GM12864 (cell line): ENCODE data around the gene EIF4E.

ENCODE experiments used
- DNase-seq: peaks from one replicate; pipeline ENCODE4 v3.0.0-alpha.2; 2011; ENCODE audit warnings: low read depth
- H3K4me3 ChIP-seq: 2 replicates; pipeline ENCODE4 v1.5.1; 2011; ENCODE audit warnings: mild to moderate bottlenecking, low read depth, low read length, control low read depth
- CTCF ChIP-seq: IDR thresholded peaks from 2 replicates; pipeline ENCODE4 v1.5.1; 2011; ENCODE audit warnings: low read depth, mild to moderate bottlenecking, moderate library complexity, low read length, control low read depth, inconsistent platforms; ENCODE audit errors: missing control alignments

EIF4E gene

GRCh38 chr4:98909646-98910401, 19.1 kb downstream of the EIF4E start:
- no peak overlapping the region for H3K4me3 ChIP-seq
- no peak for DNase-seq
- no peak for TF ChIP-seq CTCF

- no peak for TF ChIP-seq CTCF
- H3K4me3 ChIP-seq, result no peak overlapping the region
- DNase-seq, result no peak
Measured at GRCh38 chr4:98908703-98909262, 20.1 kb downstream of the EIF4E start.

GRCh38 chr4:98908182-98908581, 20.8 kb downstream of the EIF4E start:
- H3K4me3 ChIP-seq, result no peak overlapping the region
- DNase-seq, result no peak
- no peak for TF ChIP-seq CTCF

- no peak overlapping the region for H3K4me3 ChIP-seq
- no peak for DNase-seq
- no peak for TF ChIP-seq CTCF
Measured at GRCh38 chr4:98905839-98906238, 23.1 kb downstream of the EIF4E start.

GRCh38 chr4:98905297-98905696, 23.6 kb downstream of the EIF4E start:
- TF ChIP-seq CTCF, result no peak
- no peak for DNase-seq
- H3K4me3 ChIP-seq, result no peak overlapping the region

GRCh38 chr4:98903963-98904362, 25.0 kb downstream of the EIF4E start:
- DNase-seq, result no peak
- no peak overlapping the region for H3K4me3 ChIP-seq
- TF ChIP-seq CTCF, result no peak

- no peak for TF ChIP-seq CTCF
- no peak for DNase-seq
- H3K4me3 ChIP-seq, result no peak overlapping the region
Measured at GRCh38 chr4:98903561-98903960, 25.4 kb downstream of the EIF4E start.
